ENCODE data around the gene BCL11B. TPM values are rescaled to one million over a fixed set of nuclear protein-coding genes. Genes with fewer than 3 reads are reported as not detected.

BCL11B gene
- total and polyA plus RNA-seq, 2 donors (not counting 1 experiment from before 2014, with no cell fraction given): under 0.01 TPM; not detected in 1

DNA sequence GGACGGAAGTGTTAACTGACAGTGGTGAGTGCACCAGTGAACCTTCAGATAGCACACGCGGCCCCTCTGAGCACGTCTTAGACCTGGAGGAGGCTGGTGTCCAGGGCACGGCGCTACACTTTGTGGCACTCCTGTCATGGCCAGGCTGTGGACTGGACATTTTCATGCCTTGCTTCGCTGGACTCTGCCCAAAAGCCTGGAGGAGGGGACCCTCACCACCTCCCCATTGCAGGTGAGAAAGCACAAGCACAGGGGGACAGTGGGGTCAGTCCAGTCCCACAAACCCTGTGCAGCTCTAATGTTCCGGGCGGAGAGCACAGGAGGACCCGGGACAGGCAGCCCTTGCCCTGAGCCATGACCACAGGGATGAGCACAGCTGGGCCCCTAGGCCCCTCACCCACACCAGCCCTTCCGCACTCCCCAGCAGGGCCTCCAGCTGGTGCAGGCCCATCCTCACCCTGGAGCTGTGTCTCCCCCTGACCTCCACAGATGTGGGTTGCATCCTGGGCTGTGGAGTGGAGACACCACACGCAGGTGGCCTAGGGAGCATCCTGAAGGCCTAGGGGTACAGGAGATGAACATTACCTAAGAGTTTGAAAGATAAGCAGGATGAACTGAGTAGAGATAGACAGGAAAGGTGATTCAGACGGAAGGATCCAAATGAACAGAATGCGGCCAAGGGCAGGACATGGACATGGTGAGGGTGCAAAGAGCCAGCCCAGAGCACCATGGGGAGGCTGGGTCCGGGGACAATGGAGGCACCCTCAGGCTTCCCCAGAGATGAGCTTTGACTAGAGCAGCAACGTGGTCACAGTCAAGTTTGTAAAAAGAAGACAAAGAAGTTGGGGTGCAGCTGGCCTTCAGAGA lies 132.8 kb downstream of the BCL11B start:
- Histone ChIP-seq H3K9ac (ENCODE audit: insufficient read depth, low read length) (no peak overlapping the region), H3K4me2 (ENCODE audit: extremely low read depth, insufficient read depth, low read length) (no peak overlapping the region), H3K36me3 (ENCODE audit: control insufficient read depth, insufficient read depth, low read length) (no peaks in the 10 kb centered on the region), H3K4me1 (ENCODE audit: control insufficient read depth, extremely low read depth, insufficient read depth, low read length) (no peaks in the 10 kb centered on the region), H2AFZ (ENCODE audit: low read length) (no peak overlapping the region), H4K20me1 (ENCODE audit: control insufficient read depth, extremely low read depth, insufficient read depth, low read length) (no peaks in the 10 kb centered on the region), H3K4me3 (replicated peaks in 1 of 4; ENCODE audit: control extremely low read depth in 1 of 4, insufficient read depth in 1 of 4, low read depth in 3 of 4, low read length in 4 of 4) (no peak overlapping the region), H3K79me2 (ENCODE audit: control insufficient read depth, insufficient read depth, low read length) (no peaks in the 10 kb centered on the region), H3K27me3 (ENCODE audit: control insufficient read depth, insufficient read depth, low read length) (no peaks in the 10 kb centered on the region), H3K9me3 (ENCODE audit: control insufficient read depth, insufficient read depth, low read depth, low read length) (no peaks in the 10 kb centered on the region), H3K27ac (ENCODE audit: insufficient read depth, low read length) (no peak overlapping the region)
- TF ChIP-seq EZH2 (IDR thresholded peaks at IDR 0.05; ENCODE audit: low read length, missing control alignments): no peak
- TF ChIP-seq, protein P1, sequence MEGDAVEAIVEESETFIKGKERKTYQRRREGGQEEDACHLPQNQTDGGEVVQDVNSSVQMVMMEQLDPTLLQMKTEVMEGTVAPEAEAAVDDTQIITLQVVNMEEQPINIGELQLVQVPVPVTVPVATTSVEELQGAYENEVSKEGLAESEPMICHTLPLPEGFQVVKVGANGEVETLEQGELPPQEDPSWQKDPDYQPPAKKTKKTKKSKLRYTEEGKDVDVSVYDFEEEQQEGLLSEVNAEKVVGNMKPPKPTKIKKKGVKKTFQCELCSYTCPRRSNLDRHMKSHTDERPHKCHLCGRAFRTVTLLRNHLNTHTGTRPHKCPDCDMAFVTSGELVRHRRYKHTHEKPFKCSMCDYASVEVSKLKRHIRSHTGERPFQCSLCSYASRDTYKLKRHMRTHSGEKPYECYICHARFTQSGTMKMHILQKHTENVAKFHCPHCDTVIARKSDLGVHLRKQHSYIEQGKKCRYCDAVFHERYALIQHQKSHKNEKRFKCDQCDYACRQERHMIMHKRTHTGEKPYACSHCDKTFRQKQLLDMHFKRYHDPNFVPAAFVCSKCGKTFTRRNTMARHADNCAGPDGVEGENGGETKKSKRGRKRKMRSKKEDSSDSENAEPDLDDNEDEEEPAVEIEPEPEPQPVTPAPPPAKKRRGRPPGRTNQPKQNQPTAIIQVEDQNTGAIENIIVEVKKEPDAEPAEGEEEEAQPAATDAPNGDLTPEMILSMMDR (conservative IDR thresholded peaks at IDR 0.05 in 1 of 2, IDR thresholded peaks at IDR 0.05 in 1 of 2; ENCODE audit: low read depth in 1 of 2, low read length in 2 of 2): no peak
- DNase-seq (ENCODE audit: low read depth in 2 of 2): no peak

GRCh38 chr14:99137913-99138571 lies 134.0 kb downstream of the BCL11B start:
- no peak overlapping the region for H2AFZ ChIP-seq (ENCODE audit: low read length)
- no peaks in the 10 kb centered on the region for H3K36me3 ChIP-seq (ENCODE audit: control insufficient read depth, insufficient read depth, low read length)
- TF ChIP-seq, protein P1 (conservative IDR thresholded peaks at IDR 0.05 in 1 of 2, IDR thresholded peaks at IDR 0.05 in 1 of 2; ENCODE audit: low read depth in 1 of 2, low read length in 2 of 2): no peak
- no peak for TF ChIP-seq EZH2 (IDR thresholded peaks at IDR 0.05; ENCODE audit: low read length, missing control alignments)
- no peak overlapping the region for H3K27ac ChIP-seq (ENCODE audit: insufficient read depth, low read length)
- H3K9me3 ChIP-seq (ENCODE audit: control insufficient read depth, insufficient read depth, low read depth, low read length): no peaks in the 10 kb centered on the region
- H3K9ac ChIP-seq (ENCODE audit: insufficient read depth, low read length): no peak overlapping the region
- no peaks in the 10 kb centered on the region for H3K27me3 ChIP-seq (ENCODE audit: control insufficient read depth, insufficient read depth, low read length)
- H3K4me1 ChIP-seq (ENCODE audit: control insufficient read depth, extremely low read depth, insufficient read depth, low read length): no peaks in the 10 kb centered on the region
- H4K20me1 ChIP-seq (ENCODE audit: control insufficient read depth, extremely low read depth, insufficient read depth, low read length): no peaks in the 10 kb centered on the region
- H3K79me2 ChIP-seq (ENCODE audit: control insufficient read depth, insufficient read depth, low read length): no peaks in the 10 kb centered on the region
- H3K4me3 ChIP-seq (replicated peaks in 1 of 4; ENCODE audit: control extremely low read depth in 1 of 4, insufficient read depth in 1 of 4, low read depth in 3 of 4, low read length in 4 of 4): no peak overlapping the region
- H3K4me2 ChIP-seq (ENCODE audit: extremely low read depth, insufficient read depth, low read length): no peak overlapping the region
- DNase-seq (ENCODE audit: low read depth in 2 of 2): no peak

DNA sequence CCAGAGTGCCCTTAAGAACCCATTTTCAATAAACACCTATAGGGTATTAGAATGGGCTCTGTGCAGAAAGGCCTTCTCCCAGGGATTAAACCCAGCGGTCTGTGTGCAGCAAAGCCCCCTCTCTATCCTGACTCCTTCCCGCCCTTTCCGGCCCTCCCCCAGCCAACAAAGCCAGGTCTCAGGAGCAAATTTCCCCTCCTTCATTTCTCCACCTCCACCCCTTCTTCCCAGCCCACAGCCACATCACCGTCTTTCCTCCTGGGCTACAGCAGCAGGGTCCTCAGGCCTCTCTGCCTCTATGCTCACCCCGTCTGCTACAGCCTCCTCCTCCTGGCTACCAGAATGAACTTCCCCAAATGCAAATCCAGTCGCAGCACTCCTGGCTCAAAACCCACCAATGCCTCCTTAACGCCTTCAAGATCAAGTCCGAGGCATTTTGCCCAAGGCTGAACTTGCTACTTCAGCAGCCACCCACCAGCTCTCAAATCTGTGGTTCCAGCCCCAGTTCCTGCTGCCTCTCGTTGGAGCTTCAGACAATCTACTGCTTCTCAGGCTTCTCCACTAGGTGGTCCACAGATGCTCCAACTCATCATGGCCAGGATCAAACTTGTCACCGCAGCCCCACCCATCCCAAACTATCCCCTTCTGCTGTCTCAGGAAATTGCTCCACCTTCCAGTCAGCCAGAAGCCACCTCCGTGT lies 134.8 kb downstream of the BCL11B start:
- H3K9me3 ChIP-seq (ENCODE audit: control insufficient read depth, insufficient read depth, low read depth, low read length): no peaks in the 10 kb centered on the region
- H3K9ac ChIP-seq (ENCODE audit: insufficient read depth, low read length): no peak overlapping the region
- no peak for DNase-seq (ENCODE audit: low read depth in 2 of 2)
- no peaks in the 10 kb centered on the region for H3K36me3 ChIP-seq (ENCODE audit: control insufficient read depth, insufficient read depth, low read length)
- TF ChIP-seq, protein P1 (conservative IDR thresholded peaks at IDR 0.05 in 1 of 2, IDR thresholded peaks at IDR 0.05 in 1 of 2; ENCODE audit: low read depth in 1 of 2, low read length in 2 of 2): no peak
- TF ChIP-seq EZH2 (IDR thresholded peaks at IDR 0.05; ENCODE audit: low read length, missing control alignments): no peak
- H4K20me1 ChIP-seq (ENCODE audit: control insufficient read depth, extremely low read depth, insufficient read depth, low read length): no peaks in the 10 kb centered on the region
- H3K79me2 ChIP-seq (ENCODE audit: control insufficient read depth, insufficient read depth, low read length): no peaks in the 10 kb centered on the region
- no peaks in the 10 kb centered on the region for H3K27me3 ChIP-seq (ENCODE audit: control insufficient read depth, insufficient read depth, low read length)
- no peaks in the 10 kb centered on the region for H3K4me1 ChIP-seq (ENCODE audit: control insufficient read depth, extremely low read depth, insufficient read depth, low read length)
- H3K4me3 ChIP-seq (replicated peaks in 1 of 4; ENCODE audit: control extremely low read depth in 1 of 4, insufficient read depth in 1 of 4, low read depth in 3 of 4, low read length in 4 of 4): no peak overlapping the region
- H3K4me2 ChIP-seq (ENCODE audit: extremely low read depth, insufficient read depth, low read length): no peak overlapping the region
- H2AFZ ChIP-seq (ENCODE audit: low read length): no peak overlapping the region
- no peak overlapping the region for H3K27ac ChIP-seq (ENCODE audit: insufficient read depth, low read length)
